ENCODE results near the gene ARHGAP5.
"Not testable (repeated sequence)": the region's sequence is repeated elsewhere in the genome, so short reads cannot be mapped to it uniquely, and the experiment has no call there.

ARHGAP5 gene

DNA sequence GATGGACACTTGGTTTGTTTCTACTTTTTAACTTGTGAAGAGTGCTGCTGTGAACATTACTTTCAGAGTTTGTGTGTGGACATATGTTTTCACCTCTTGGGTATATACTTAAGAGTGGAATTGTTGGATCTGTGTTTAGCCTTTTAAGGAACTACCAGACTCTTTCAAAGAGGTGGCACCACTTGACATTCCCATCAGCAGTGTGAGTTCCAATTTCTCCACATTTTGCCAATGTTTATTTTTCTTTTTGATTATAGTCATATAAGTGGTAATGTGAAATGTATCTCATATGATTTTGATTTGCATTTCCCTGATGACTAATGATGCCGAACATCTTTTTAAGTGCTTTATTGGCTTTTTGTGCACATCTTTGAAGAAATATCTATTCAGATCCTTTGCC is 44.8 kb downstream of the ARHGAP5 start:
- Mint-ChIP-seq H3K4me3 (no peak overlapping the region), H3K9me3 (peaks cover 2% of the 10 kb centered on the region), H3K27me3 (no peaks in the 10 kb centered on the region), H3K4me1 (ENCODE audit: low read depth) (peaks cover 19% of the 10 kb centered on the region), H3K36me3 (ENCODE audit: low read depth) (peaks cover 60% of the 10 kb centered on the region), H3K27ac (no peak overlapping the region)
- no peak for DNase-seq

GRCh38 chr14:32126899-32127730 is 50.0 kb downstream of the ARHGAP5 start:
- not testable (repeated sequence) for H3K27ac Mint-ChIP-seq, H3K9me3 Mint-ChIP-seq, DNase-seq, H3K4me3 Mint-ChIP-seq, H3K27me3 Mint-ChIP-seq
- Mint-ChIP-seq H3K4me1 (ENCODE audit: low read depth) (peaks cover 20% of the 10 kb centered on the region), H3K36me3 (ENCODE audit: low read depth) (peaks cover 77% of the 10 kb centered on the region)

DNA sequence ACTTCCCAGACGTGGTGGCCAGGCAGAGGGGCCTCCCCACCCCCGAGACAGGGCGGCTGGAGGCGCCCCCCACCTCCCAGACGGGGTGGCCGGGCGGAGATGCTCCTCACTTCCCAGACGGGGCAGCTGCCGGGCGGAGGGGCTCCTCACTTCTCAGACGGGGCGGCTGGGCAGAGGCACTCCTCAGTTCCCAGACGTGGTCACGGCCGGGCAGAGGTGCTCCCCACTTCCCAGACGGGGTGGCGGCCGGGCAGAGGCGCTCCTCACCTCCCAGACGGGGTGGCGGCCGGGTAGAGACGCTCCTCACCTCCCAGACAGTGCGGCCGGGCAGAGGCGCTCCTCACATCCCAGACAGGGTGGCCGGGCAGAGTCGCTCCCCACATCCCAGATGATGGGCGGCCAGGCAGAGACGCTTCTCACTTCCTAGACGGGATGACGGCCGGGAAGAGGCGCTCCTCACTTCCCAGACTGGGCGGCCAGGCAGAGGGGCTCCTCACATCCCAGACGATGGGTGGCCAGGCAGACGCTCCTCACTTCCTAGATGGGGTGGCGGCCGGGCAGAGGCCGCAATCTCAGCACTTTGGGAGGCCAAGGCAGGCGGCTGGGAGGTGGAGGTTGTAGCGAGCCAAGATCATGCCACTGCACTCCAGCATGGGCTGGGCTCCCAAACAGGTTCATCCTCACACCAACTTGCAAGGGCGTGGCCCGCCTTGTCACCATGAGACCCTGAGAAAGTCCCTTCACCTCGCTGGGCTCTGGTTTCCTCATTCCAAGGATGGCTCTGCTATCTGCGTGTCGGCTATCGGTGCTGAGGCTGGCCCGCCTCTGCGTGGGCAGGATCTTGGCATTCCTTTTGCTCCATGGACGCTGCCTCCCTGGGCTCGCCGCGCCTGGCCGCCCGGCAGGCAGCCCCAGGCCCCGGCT is 50.9 kb downstream of the ARHGAP5 start:
- Mint-ChIP-seq H3K36me3 (ENCODE audit: low read depth) (peaks cover 75% of the 10 kb centered on the region), H3K4me1 (ENCODE audit: low read depth) (peaks cover 16% of the 10 kb centered on the region)
- not testable (repeated sequence) for DNase-seq, H3K4me3 Mint-ChIP-seq, H3K27ac Mint-ChIP-seq, H3K9me3 Mint-ChIP-seq, H3K27me3 Mint-ChIP-seq

DNA sequence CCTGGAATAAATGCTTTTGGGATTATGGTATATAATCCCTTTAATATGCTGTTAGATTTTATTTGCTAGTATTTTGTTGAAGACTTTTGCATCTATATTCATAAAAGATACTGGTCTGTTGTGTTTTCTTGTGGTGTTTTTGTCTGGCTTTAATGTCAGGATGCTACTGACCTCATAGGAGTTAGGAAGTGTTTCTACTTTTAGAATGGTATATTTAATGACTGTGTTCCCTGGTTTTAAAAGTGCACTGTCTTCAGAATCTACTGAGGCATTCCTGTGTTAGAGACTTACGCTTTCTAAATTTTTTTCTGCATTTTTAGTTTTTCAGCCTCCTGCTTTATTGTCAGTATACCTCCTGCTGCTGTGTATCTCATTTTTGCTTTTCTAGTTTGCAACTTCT is 51.6 kb downstream of the ARHGAP5 start:
- DNase-seq = no peak
- no peak overlapping the region for H3K4me3 Mint-ChIP-seq
- peaks cover 16% of the 10 kb centered on the region for H3K4me1 Mint-ChIP-seq (ENCODE audit: low read depth)
- peaks cover 75% of the 10 kb centered on the region for H3K36me3 Mint-ChIP-seq (ENCODE audit: low read depth)
- peaks cover 4% of the 10 kb centered on the region for H3K9me3 Mint-ChIP-seq
- H3K27me3 Mint-ChIP-seq = no peaks in the 10 kb centered on the region
- no peak overlapping the region for H3K27ac Mint-ChIP-seq

DNA sequence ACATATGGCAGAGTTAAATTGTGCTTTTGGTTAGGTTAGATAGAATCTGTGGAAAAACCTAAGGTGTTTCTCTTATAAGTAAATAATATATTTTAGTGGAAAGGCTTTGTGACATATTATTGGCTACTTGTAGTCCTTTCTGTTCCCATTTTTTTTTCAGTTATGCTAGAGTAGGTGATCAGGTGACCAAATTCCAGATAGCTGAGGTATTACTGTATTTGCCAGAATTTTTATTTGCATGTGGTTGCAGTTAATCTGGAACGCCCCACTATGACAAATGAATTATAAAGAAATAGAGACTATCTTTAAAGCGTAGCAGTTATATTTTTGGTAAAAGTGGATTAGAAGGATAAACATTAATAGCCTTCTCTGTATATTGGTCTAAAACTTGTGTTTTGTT is 52.0 kb downstream of the ARHGAP5 start:
- DNase-seq = no peak
- Mint-ChIP-seq H3K4me1 (ENCODE audit: low read depth) (peaks cover 16% of the 10 kb centered on the region), H3K9me3 (peaks cover 4% of the 10 kb centered on the region), H3K27ac (no peak overlapping the region), H3K4me3 (no peak overlapping the region), H3K36me3 (ENCODE audit: low read depth) (peaks cover 78% of the 10 kb centered on the region), H3K27me3 (no peaks in the 10 kb centered on the region)

GRCh38 chr14:32131689-32132088 is 54.6 kb downstream of the ARHGAP5 start:
- not testable (repeated sequence) for DNase-seq; H3K27me3 Mint-ChIP-seq; H3K9me3 Mint-ChIP-seq; H3K4me1 Mint-ChIP-seq (ENCODE audit: low read depth); H3K4me3 Mint-ChIP-seq; H3K27ac Mint-ChIP-seq
- peaks cover 81% of the 10 kb centered on the region for H3K36me3 Mint-ChIP-seq (ENCODE audit: low read depth)

GRCh38 chr14:32134448-32135097 is 57.5 kb downstream of the ARHGAP5 start:
- H3K4me3 Mint-ChIP-seq = no peak overlapping the region
- DNase-seq = no peak
- H3K36me3 Mint-ChIP-seq (ENCODE audit: low read depth) = peaks cover 79% of the 10 kb centered on the region
- H3K9me3 Mint-ChIP-seq = peaks cover 11% of the 10 kb centered on the region
- no peaks in the 10 kb centered on the region for H3K4me1 Mint-ChIP-seq (ENCODE audit: low read depth)
- no peaks in the 10 kb centered on the region for H3K27me3 Mint-ChIP-seq
- H3K27ac Mint-ChIP-seq = no peak overlapping the region

- peaks cover 79% of the 10 kb centered on the region for H3K36me3 Mint-ChIP-seq (ENCODE audit: low read depth)
- H3K4me1 Mint-ChIP-seq (ENCODE audit: low read depth) = no peaks in the 10 kb centered on the region
- DNase-seq = no peak
- H3K9me3 Mint-ChIP-seq = peaks cover 9% of the 10 kb centered on the region
- no peak overlapping the region for H3K4me3 Mint-ChIP-seq
- no peaks in the 10 kb centered on the region for H3K27me3 Mint-ChIP-seq
- H3K27ac Mint-ChIP-seq = no peak overlapping the region
These were observed 59.1 kb downstream of the ARHGAP5 start for GRCh38 chr14:32136027-32136825.

DNA sequence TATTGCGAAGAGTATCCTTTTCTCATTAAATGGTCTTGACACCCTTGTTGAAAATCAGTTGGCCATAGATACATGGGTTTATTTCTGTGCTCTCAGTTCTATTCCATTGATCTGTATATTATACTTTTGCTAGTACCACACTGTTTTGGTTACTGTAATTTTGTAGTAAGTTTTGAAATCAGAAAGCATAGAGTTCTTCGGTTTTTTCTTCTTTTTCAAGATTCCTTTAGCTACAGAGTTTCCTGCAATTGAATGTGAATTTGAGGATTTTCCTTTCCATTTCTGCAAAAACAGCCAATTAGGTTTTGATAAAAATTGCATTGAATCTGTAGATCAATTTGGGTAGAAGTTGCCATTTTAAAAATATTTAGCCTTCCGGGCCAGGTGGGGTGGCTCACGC is 60.2 kb downstream of the ARHGAP5 start:
- no peaks in the 10 kb centered on the region for H3K27me3 Mint-ChIP-seq
- H3K36me3 Mint-ChIP-seq (ENCODE audit: low read depth) = peaks cover 78% of the 10 kb centered on the region
- DNase-seq = no peak
- H3K4me1 Mint-ChIP-seq (ENCODE audit: low read depth) = no peaks in the 10 kb centered on the region
- peaks cover 9% of the 10 kb centered on the region for H3K9me3 Mint-ChIP-seq
- H3K4me3 Mint-ChIP-seq = no peak overlapping the region
- H3K27ac Mint-ChIP-seq = no peak overlapping the region

DNA sequence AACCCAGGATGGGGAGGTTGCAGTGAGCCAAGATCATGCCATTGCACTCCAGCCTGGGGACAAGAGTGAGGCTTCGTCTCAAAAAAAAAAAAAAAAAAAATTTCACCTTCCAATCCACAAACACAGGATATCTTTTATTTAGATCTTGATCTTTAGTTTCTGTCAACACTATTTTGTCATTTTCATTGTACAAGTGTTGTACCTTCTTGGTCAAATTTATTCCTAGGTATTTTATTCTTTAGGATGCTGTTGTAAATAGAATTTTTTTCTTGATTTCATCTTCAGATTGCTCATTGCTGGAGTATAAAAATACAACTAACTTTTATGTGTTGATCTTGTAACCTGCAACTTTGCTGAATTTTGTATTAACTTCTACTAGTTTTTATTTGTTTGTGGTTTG is 60.8 kb downstream of the ARHGAP5 start:
- Mint-ChIP-seq H3K27me3 (no peaks in the 10 kb centered on the region), H3K4me3 (no peak overlapping the region), H3K4me1 (ENCODE audit: low read depth) (no peaks in the 10 kb centered on the region), H3K9me3 (peaks cover 9% of the 10 kb centered on the region), H3K27ac (no peak overlapping the region), H3K36me3 (ENCODE audit: low read depth) (peaks cover 80% of the 10 kb centered on the region)
- no peak for DNase-seq

GRCh38 chr14:32142341-32142740 is 65.2 kb downstream of the ARHGAP5 start:
- Mint-ChIP-seq H3K27me3 (no peaks in the 10 kb centered on the region), H3K4me3 (no peak overlapping the region), H3K27ac (no peak overlapping the region), H3K9me3 (peaks cover 3% of the 10 kb centered on the region), H3K4me1 (ENCODE audit: low read depth) (no peaks in the 10 kb centered on the region), H3K36me3 (ENCODE audit: low read depth) (peaks cover 64% of the 10 kb centered on the region)
- DNase-seq = no peak

GRCh38 chr14:32142754-32143437 is 65.8 kb downstream of the ARHGAP5 start:
- no peaks in the 10 kb centered on the region for H3K27me3 Mint-ChIP-seq

GRCh38 chr14:32150392-32150791 is 73.3 kb downstream of the ARHGAP5 start:
- DNase-seq = no peak
- Mint-ChIP-seq H3K4me3 (no peak overlapping the region), H3K36me3 (ENCODE audit: low read depth) (peaks cover 73% of the 10 kb centered on the region), H3K27ac (no peak overlapping the region), H3K4me1 (ENCODE audit: low read depth) (no peaks in the 10 kb centered on the region), H3K27me3 (no peaks in the 10 kb centered on the region), H3K9me3 (no peaks in the 10 kb centered on the region)

More at GRCh38 chr14:32142754-32143437, 65.8 kb downstream of the ARHGAP5 start:
- Mint-ChIP-seq H3K4me3 (no peak overlapping the region), H3K36me3 (ENCODE audit: low read depth) (peaks cover 64% of the 10 kb centered on the region), H3K9me3 (peaks cover under 1% of the 10 kb centered on the region), H3K27ac (no peak overlapping the region), H3K4me1 (ENCODE audit: low read depth) (no peaks in the 10 kb centered on the region)
- no peak for DNase-seq
